NCI-H2081 treated with DMSO at 0.1 percent for 48 hours (cell line): ENCODE measurements around the gene F10.
"Not testable (repeated sequence)": the region's sequence is repeated elsewhere in the genome, so short reads cannot be mapped to it uniquely, and the experiment has no call there.

Source experiments
- DNase-seq: peaks from one replicate; lab custom pipeline; 2025; lab: John Stamatoyannopoulos, UW

Gene F10

DNA sequence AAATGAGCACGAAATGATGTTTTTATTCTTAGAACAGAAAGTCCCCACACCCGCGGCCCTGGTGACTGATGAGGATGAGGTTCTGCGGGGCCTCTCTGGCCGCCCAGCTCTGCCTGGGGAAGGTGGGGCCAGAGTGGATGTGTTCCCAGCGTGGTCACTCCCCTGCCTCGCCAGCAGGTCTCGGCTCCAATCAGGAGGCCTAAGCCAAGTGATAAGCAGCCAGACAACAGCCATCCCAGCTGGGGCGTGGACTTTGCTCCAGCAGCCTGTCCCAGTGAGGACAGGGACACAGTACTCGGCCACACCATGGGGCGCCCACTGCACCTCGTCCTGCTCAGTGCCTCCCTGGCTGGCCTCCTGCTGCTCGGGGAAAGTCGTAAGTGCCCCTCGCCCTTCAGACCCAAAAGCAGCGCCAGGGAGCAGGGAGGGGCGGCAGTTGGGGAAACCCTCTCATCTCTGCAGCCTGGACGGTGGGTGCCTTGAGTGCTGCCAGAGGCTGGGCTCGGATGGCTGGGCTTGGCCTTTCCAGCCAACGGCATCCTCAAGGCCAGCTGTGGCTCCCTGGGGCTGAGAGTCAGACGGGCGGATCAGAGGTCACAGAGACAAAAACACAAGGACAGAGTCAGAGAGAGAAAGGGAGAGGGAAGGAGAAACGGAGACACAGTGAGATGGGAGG lies at the start of gene F10:
TSS of gene F10 (plus strand) at position 250 of the 676 bp plus-strand sequence. CDS start at position 307, 57 bp downstream.
- DNase-seq: no peak

DNA sequence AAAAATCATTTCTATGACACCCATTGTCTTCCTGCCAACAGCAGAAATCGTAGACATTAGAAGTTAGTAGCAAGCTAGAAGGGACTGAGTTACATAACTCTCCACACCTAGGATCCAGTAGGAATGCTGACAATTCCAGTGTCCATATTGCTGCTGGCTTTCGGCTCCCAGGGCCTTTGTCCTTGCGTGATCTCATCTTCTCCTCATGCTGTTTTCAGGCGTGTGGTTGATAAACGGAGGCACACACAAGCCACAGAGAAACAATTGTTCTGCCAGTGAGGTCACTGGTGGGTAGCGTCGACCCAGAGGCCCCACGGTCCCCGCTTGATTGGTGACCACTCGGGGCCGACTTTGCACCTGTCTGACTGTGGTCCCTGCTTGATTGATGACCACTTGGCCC lies 48.7 kb upstream of the F10 start:
- DNase-seq: no peak

DNA sequence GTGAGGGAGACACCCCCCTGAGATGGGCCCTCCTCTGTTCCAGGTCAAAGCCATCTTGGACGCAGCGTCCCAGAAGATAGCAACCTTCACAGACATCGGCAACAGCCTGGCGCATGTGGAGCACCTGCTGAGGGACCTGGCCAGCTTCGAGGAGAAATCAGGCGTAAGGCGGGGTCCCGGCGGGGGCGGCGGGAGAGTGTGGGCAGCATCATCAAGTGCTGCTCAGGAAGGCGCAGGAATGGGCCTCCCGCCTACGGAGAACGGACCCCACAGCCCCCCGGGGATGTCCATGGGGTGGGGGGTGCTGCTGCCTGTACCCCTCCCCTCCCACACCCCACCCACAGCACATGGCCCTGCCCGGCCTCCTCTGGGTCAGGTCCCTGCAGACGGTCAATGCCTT lies 48.2 kb upstream of the F10 start:
- no peak for DNase-seq

DNA sequence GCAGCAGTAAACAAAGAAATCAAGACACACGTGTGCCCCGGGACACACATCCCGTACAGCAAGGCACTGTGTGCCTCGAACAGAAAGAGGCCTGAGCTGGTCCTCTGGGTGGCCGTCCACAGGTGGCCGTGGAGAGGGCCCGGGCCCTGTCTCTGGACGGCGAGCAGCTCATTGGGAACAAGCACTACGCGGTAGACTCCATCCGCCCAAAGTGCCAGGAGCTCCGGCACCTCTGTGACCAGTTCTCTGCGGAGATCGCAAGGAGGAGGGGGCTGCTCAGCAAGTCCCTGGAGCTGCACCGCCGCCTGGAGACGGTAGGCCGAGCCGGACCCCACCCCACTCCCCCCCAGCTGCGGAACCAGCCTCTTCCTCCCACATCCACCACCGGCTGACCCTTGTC lies 47.7 kb upstream of the F10 start:
- no peak for DNase-seq

DNA sequence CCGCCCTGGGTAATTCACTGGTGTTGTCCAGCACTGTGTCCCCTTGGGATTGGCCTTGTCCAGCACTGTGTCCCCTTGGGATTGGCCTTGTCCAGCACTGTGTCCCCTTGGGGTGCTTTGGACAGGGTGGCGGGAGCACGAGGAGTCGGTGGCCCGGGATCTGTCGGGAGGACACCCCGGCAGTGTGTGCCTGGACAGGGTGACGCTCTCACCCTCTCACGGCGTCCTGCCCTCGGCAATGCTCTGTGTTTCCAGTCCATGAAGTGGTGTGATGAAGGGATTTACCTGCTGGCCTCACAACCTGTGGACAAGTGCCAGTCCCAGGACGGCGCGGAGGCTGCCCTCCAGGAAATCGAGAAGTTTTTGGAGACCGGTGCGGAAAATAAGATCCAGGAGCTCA lies 46.9 kb upstream of the F10 start:
- DNase-seq: no peak

DNA sequence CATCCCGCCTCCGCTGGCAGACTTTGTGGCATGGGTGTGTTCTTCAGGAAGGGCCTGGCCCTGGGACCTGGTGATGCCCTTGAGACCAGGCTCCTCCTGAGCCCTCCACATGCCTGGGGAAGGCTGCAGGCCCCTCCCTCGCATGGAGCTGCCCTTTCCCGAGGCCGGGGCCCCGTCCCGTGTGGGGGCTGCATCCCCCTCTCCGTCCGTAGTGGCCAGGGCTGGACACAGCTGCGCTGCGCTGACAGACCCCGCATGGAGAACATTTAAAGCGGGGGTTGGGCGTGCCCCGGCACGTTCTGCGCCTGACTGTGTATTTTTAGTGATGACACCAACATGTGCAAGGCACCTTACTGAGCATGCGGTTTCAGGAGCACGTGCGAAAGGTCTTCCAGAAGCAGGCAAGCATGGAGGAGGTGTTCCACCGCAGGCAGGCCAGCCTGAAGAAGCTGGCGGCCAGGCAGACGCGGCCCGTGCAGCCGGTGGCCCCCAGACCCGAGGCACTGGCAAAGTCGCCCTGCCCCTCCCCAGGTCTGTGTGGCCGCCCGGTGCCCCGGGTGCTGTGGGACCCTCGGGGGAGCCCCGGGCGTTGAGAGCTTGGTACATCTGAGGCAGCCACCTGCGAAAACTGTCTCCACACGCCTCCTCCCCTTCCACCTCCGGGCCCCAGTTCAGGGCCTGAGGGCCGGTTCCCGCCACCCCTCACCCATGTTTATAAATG lies 45.8 kb upstream of the F10 start:
- no peak for DNase-seq

DNA sequence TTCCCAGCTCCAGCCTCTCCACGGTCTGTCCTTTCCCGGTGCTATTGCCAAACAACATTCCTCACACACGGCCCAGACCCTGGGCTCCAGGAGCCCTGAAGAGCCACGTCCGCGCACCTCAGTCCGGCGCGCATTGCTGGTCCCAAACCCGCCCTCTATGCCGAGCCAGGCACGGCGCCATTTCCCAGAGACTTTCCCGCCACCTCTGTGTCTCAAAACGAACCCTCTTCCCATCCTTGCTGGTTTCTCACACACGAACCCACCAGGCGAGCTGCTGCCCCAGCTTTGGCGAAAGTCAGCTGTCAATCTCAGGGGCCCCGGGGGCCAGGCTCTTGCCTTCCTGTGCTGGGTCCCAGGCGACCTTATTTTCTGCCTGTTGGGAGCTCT lies 45.0 kb upstream of the F10 start:
- DNase-seq: no peak

DNA sequence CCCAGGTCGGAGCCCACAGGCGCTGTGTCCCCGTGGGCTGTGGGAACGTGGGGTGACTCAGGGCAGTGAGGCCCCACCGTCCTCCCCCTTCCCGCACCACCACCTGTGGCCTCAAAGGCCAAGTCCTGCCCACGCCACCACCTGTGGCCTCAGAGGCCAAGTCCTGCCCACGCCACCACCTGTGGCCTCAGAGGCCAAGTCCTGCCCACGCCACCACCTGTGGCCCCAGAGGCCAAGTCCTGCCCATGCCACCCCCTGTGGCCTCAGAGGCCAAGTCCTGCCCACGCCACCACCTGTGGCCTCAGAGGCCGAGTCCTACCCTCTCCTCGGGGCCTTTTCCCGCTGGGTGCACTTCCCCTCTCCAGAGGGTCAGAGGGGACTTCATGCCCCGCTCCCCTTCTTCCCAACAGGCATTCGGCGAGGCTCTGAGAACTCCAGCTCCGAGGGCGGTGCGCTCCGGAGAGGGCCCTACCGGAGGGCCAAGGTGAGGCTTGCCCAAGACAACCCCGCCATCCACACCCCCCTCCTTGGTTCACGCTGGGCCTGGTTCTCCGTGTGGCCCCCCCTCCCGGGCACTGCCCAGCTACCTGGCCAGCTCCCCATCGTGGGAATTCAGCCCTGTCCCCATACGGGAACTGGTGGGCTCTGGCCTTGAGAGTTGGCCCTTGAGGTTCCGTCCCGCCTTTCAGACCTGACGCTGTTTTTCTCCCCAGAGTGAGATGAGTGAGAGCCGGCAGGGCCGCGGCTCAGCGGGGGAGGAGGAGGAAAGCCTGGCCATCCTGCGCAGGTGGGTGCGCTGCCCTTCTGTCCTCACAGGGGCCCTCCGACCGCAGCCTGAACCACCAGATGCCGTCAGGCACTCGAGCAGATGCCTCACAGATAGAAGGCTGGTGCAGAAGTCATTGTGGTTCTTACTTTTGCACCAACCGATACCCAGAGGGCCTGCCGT lies 44.4 kb upstream of the F10 start:
- no peak for DNase-seq

DNA sequence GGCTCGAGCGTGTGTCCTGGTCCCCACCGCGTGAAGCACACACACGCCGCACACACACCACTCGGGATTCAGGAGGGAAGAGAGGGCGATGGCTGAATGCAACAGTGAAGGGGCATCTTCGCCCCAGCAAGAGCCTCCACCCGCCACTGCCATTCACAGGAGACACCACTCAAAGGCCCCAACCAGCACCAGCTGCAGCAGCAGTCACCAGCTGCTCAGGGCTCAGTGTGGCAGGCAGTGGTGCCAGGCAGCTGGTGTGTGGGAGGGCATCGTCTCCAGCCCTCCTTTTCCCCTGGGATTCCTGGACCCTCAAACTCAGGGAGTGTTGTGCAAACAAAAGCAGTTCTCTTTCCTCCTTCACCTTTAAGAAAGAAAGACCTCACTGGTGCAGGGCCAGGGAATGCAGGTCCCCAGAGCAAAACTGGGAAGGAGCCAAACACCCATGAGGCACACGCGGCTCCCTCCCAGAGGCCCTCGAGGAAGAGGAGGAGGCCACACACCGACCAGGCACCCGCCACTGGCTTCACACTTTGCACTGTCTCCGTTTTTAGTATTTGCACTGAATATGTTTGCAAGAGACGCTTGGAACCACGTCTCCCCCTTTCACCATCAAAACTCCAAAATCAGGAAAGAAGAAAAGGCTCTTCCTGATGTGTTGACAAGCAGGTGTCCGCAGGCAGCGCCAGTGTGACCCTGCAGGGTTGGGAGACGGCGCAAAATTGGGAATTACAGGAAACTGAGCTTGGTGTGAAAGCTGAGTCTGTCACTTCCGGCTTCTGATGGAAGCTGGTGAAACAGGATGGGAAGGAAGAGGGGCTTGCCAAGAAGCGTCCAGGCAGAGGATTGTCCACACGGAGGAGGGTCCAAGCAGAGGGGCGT lies 43.5 kb upstream of the F10 start:
- DNase-seq: no peak

DNA sequence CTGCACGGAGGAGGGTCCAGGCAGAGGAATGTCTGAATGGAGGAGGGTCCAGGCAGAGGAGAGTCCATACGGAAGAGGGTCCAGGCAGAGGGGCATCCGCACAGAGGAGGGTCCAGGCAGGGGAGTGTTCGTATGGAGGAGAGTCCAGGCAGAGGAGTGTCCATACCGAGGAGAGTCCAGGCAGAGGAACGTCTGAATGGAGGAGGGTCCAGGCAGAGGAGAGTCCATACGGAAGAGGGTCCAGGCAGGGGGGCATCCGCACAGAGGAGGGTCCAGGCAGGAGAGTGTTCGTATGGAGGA lies 42.9 kb upstream of the F10 start:
- not testable (repeated sequence) for DNase-seq

DNA sequence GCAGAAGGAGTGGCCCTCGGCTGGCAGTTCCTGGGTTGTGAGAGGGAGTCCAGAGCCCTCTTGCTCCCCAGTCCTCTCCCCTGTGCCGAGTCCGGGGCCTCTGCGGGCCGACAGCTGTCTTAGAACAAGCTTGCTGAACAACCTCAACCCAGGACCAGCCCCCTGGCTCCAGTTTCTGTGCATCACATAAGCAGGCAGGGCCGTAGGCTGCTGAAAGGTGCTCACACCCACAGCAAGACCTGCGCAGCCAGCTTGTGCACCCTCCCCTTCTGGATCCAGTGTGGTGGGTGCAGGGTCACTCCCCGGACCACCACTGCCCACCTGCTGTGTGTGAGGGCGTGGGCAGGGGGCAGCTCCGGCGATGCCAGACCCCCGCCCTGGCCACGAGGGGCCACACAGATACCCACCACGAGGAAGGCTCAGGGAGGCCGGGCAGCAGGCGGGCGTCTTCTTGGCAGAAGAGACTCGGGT lies 42.2 kb upstream of the F10 start:
- DNase-seq: no peak

DNA sequence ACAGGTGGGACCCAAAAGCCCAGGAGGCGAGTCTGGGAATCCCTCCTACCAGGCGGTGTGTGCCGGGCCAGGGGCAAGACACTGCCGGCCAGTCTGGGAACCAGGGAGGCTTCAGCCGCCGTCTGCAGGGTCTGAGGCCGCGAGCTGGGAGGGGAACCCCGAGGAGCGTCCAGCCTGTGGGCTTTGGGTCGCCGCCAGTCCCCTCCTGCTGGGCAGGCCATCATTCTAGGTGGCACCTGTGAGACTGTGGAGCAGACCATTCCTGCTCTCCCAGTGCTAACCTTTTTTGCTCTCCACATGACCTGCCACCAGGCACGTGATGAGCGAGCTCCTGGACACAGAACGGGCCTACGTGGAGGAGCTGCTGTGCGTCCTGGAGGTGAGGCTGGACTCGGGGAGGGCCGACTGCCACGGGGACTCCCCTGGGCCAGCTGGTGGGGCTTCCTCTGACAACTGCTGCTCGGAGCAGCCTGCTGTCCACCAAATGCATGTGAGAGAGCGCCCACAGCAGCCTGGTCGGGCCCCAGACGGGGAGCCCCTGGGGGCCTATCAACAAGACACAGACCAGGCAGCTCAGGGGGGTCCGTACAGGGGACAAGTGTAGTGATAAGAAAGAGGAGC lies 41.6 kb upstream of the F10 start:
- no peak for DNase-seq

DNA sequence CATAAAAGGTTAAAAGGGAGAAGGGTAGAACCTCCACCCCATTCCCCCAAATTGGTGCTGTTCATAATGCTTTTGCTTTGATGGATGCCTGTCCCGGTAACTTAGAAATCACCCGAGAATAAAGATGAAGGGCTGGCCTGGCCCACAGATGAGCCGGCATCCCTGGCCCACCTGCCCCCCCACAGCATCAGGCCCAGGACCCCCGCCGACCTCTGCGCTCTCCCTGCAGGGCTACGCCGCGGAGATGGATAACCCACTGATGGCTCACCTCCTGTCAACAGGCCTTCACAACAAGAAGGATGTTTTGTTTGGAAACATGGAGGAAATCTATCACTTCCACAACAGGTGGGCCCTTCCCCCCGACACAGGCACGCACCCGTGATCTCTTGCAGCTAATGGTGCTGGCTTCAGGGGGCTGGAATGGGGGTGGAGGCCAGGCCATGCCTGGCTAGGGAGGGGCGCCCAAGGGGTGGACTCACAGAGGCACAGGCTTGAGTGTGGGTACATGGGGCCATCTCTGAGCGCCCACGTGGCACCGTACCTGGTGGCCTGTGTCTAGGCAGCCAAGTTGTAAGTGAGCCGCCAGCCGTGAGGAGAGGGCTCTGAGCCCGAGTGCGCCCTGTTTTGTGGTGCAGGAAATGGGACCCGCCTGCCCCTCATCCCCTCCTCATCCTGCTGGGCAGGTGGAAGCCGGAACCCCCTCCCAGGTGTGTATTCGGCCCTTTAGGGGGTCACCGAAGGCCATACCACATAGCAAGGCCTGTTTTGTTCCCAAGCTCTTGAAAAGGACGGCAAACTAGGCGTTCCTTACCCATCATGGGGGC lies 40.2 kb upstream of the F10 start:
- DNase-seq: no peak

DNA sequence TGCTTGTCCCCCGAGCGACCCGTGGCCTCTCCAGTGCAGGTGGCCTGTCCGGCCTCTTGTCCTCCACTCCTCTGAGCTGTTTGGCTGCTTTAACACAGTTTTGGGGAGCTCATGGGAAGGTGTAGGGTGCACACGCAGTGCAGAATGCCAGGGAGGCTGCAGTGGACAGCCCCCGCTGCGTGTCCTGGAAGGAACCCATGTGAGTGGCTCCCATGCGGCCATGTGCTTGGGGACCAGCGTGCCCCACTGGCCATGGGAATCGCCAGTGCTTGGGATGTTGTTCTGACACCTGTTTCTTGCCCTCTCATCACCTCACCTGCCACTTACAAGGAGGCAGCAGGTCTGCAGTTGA lies 39.6 kb upstream of the F10 start:
- no peak for DNase-seq

DNA sequence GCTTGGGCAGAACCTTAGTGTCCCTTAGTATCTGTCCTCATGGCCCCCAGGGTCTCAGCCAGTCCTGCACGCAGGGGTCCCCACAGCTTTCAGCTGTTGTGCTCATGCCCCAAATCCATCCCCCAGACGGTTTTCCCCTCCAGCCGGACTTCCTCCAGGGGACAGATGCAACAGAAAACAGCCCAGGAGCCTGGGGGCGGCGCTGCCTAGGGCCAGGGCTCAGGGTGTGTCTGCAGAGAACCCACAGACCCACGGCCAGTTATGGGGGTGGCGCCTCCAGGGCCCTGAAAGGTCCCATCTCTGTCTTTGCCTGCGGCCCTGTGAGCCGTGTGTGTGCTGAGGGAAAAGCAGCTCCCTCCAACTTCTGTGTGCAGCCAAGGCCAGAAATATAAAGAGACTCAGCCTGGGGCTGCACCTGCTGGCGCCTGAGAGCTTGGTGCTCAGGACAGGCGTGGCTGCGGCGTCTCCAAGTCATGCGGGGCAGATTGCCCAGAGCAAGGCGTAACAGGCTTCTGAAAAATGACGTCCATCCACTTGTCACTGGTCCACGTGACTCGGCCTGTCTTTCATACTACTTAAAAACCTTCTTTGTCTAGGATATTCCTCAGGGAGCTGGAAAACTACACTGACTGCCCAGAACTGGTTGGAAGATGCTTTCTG lies 39.1 kb upstream of the F10 start:
- DNase-seq: no peak

DNA sequence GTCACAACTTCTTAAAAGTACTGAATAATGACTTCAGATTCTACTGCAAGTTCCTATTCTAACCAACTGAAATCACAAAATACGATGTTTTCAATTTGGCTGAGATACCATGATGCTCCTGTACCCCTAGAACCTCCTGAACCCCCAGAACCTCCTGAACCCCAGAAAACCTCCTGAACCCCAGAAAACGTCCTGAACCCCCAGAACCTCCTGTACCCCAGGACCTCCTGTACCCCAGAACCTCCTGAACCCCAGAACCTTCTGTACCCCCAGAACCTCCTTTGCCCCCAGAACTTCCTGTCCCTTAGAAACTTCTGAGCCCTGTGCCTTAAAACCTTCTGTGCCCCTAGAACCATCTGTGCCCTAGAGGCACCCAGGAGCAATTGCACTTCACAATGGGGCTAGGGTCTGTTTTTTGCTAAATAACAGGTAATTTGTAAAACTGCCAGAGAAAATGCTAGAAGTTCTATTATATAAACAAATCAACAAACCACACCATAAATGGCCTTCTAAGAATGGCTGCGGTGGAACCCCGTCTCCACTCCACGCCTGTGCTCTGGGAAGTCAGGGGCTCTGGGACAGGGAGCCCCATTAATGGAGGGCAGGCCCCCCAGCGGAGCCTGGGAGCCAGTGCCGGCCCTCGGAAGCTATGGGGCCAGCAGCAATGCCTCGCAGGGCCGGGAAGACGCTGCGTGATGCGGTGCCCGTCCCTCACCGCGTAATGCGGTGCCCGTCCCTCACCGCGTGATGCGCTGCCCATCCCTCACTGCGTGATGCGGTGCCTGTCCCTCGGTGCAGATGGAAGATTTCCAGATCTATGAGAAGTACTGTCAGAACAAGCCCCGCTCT lies 38.3 kb upstream of the F10 start:
- DNase-seq: no peak

DNA sequence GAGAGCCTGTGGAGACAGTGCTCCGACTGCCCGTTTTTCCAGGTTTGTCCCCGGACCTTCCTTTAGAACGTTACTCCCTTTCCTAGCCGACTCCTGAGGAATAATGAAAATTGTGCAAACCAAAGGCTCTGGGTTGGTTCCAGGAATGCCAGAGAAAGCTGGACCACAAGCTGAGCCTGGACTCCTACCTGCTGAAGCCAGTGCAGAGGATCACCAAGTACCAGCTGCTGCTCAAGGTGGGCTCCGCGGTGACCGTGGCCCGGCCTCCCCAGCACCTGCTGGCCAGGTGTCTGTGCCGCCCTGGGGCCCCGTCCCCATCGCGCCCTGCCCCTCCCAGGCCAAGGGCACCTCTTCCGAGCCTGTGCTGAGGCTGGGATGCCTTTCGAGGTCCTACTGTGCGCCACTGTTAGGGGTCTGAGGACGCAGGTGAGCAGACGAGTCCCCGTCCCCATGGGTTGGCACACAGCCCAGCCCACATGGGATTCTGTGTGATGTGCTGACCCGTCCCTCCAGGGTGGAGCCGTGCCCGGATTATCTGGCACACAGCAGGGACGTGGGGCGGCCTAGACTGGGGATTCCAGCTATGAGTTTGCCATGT lies 37.6 kb upstream of the F10 start:
- DNase-seq: no peak

DNA sequence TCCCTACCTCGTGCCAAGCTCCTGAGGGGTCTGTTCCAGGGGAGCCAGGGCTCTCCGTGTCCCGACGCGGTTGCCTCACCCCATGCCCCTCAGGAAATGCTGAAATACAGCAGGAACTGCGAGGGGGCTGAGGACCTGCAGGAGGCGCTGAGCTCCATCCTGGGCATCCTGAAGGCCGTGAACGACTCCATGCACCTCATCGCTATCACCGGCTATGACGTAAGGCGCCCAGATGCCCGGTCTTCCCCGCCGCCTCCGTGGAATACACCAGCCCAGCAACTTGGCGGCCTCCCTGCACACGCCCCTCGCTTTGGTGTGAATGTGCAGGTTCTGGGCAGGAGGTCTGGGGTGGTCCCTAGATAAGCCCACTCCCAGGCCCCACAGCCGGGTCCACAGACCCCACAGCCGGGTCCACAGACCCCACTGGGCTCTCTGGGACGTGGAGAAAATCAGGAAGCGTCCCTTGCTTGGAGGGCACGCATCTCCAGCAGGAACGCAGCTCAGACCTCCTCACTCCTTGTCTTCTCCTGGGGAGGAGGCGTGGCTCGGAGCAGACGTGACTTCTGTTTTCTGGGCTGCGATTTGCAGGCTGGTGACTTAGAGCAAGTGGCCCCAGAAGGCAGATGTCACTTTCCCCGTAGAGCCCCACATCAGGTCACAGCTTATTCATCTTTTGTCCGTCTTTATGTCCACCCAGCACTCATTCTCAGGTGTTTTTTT lies 36.4 kb upstream of the F10 start:
- DNase-seq: no peak
